H9 (cell line): Measurements from ENCODE around the gene PLRG1. TPM values are rescaled to one million over a fixed set of nuclear protein-coding genes. Genes with fewer than 3 reads are reported as not detected.

Experiments
- DNase-seq: peaks from one replicate; pipeline ENCODE4 v3.0.0-alpha.2; 2017
- H2AFZ ChIP-seq: one replicate; pipeline ENCODE4 v1.6.1; 2013; ENCODE audit warnings: mild to moderate bottlenecking, low read length, control low read depth, moderate library complexity
- H2AK5ac ChIP-seq: 2 replicates; pipeline ENCODE4 v1.6.1; 2013; ENCODE audit warnings: low read length, control low read depth, mixed read lengths; ENCODE audit not compliant: insufficient read length
- H2BK120ac ChIP-seq: one replicate; pipeline ENCODE4 v1.6.1; 2013; ENCODE audit warnings: low read depth, mild to moderate bottlenecking, low read length, control low read depth, inconsistent platforms; ENCODE audit not compliant: poor library complexity, severe bottlenecking
- H2BK12ac ChIP-seq: 2 replicates; pipeline ENCODE4 v1.6.1; 2013; ENCODE audit warnings: low read length, control low read depth, mixed read lengths, low read depth; ENCODE audit not compliant: insufficient read length
- H2BK15ac ChIP-seq: 2 replicates; pipeline ENCODE4 v1.6.1; 2013; ENCODE audit warnings: low read depth, low read length, control low read depth
- H2BK20ac ChIP-seq: one replicate; pipeline ENCODE4 v1.6.1; 2013; ENCODE audit warnings: low read depth, mild to moderate bottlenecking, low read length, control low read depth, inconsistent platforms; ENCODE audit not compliant: poor library complexity, severe bottlenecking
- H2BK5ac ChIP-seq: 2 replicates; pipeline ENCODE4 v1.6.1; 2013; ENCODE audit warnings: low read length, control low read depth, mixed read lengths; ENCODE audit not compliant: insufficient read length
- H3K14ac ChIP-seq: 2 replicates; pipeline ENCODE4 v1.6.1; 2013; ENCODE audit warnings: low read length, control low read depth; ENCODE audit not compliant: insufficient read depth
- H3K18ac ChIP-seq: 2 replicates; pipeline ENCODE4 v1.6.1; 2013; ENCODE audit warnings: low read depth, mild to moderate bottlenecking, mixed read lengths, low read length, control low read depth; ENCODE audit not compliant: insufficient read length
- H3K23ac ChIP-seq: 2 replicates; pipeline ENCODE4 v1.6.1; 2013; ENCODE audit warnings: low read length, control low read depth, mixed read lengths, low read depth; ENCODE audit not compliant: insufficient read length
- H3K23me2 ChIP-seq: 2 replicates; pipeline ENCODE4 v1.6.1; 2013; ENCODE audit warnings: low read depth, mild to moderate bottlenecking, mixed read lengths, low read length, control low read depth; ENCODE audit not compliant: insufficient read length, poor library complexity, severe bottlenecking
- H3K27ac ChIP-seq: 2 replicates; pipeline ENCODE4 v1.5.1; 2013; ENCODE audit warnings: low read length, control low read depth, mixed read lengths, low read depth; ENCODE audit not compliant: insufficient read length
- H3K27me3 ChIP-seq: 2 replicates; pipeline ENCODE4 v1.6.1; 2013; ENCODE audit warnings: low read length, control low read depth, inconsistent platforms; ENCODE audit not compliant: insufficient read depth
- H3K4ac ChIP-seq: 2 replicates; pipeline ENCODE4 v1.6.1; 2013; ENCODE audit warnings: low read depth, mild to moderate bottlenecking, control low read depth, inconsistent platforms, low read length, moderate library complexity
- H3K4me1 ChIP-seq: 2 replicates; pipeline ENCODE4 v1.6.1; 2013; ENCODE audit warnings: low read length, control low read depth, inconsistent platforms; ENCODE audit not compliant: insufficient read depth
- H3K4me2 ChIP-seq: 2 replicates; pipeline ENCODE4 v1.6.1; 2013; ENCODE audit warnings: low read length, control low read depth, mixed read lengths; ENCODE audit not compliant: insufficient read length, insufficient read depth
- H3K56ac ChIP-seq: 2 replicates; pipeline ENCODE4 v1.6.1; 2013; ENCODE audit warnings: low read depth, mild to moderate bottlenecking, mixed read lengths, low read length, control low read depth; ENCODE audit not compliant: insufficient read length
- H3K79me1 ChIP-seq: 2 replicates; pipeline ENCODE4 v1.6.1; 2013; ENCODE audit warnings: low read depth, mild to moderate bottlenecking, moderate library complexity, low read length, control low read depth, inconsistent platforms; ENCODE audit not compliant: insufficient read depth, poor library complexity, severe bottlenecking
- H3K79me2 ChIP-seq: 2 replicates; pipeline ENCODE4 v1.6.1; 2013; ENCODE audit warnings: low read length, control low read depth, inconsistent platforms; ENCODE audit not compliant: insufficient read depth
- H3K9ac ChIP-seq: 2 replicates; pipeline ENCODE4 v1.6.1; 2013; ENCODE audit warnings: low read length, control low read depth, mixed read lengths; ENCODE audit not compliant: insufficient read length; ENCODE audit errors: extremely low read depth
- H3K9me3 ChIP-seq: one replicate; pipeline ENCODE4 v1.6.1; 2013; ENCODE audit warnings: low read depth, low read length, inconsistent platforms; ENCODE audit not compliant: control insufficient read depth
- H3T11ph ChIP-seq: one replicate; pipeline ENCODE4 v1.6.1; 2013; ENCODE audit warnings: mild to moderate bottlenecking, low read length, control low read depth, inconsistent platforms
- H4K20me1 ChIP-seq: one replicate; pipeline ENCODE4 v1.6.1; 2013; ENCODE audit not compliant: control insufficient read depth, insufficient read length, insufficient read depth
- H4K5ac ChIP-seq: 2 replicates; pipeline ENCODE4 v1.6.1; 2013; ENCODE audit warnings: low read depth, mild to moderate bottlenecking, mixed read lengths, low read length, control low read depth; ENCODE audit not compliant: insufficient read length
- H4K8ac ChIP-seq: replicated peaks from 2 replicates; pipeline ENCODE4 v1.6.1; 2013; ENCODE audit warnings: low read length, control low read depth, mixed read lengths, low read depth; ENCODE audit not compliant: insufficient read length
- H4K91ac ChIP-seq: 2 replicates; pipeline ENCODE4 v1.6.1; 2013; ENCODE audit warnings: low read depth, mild to moderate bottlenecking, moderate library complexity, mixed read lengths, low read length, control low read depth; ENCODE audit not compliant: insufficient read length
- H3K27ac Mint-ChIP-seq, 3 experiments: 2 replicates in 2 of 3; 3 replicates in 1 of 3; pipeline ENCODE4 v1.8.0; 2020 to 2021; ENCODE audit warnings: mixed read lengths in 3 of 3, mild to moderate bottlenecking in 1 of 3, moderate library complexity in 1 of 3
- H3K27me3 Mint-ChIP-seq: 2 replicates; pipeline ENCODE4 v1.8.0; 2021; ENCODE audit warnings: low read depth, mild to moderate bottlenecking, moderate library complexity, mixed read lengths
- H3K36me3 Mint-ChIP-seq, 3 experiments: 2 replicates in 2 of 3; 3 replicates in 1 of 3; pipeline ENCODE4 v1.8.0; 2020 to 2021; ENCODE audit warnings: low read depth in 3 of 3, mixed read lengths in 3 of 3; ENCODE audit not compliant: insufficient read depth in 1 of 3
- H3K4me1 Mint-ChIP-seq, 2 experiments: 2 replicates each; pipeline ENCODE4 v1.8.0; 2020; ENCODE audit warnings: mixed read lengths in 2 of 2
- H3K4me3 Mint-ChIP-seq, 2 experiments: 2 replicates in 1 of 2; 3 replicates in 1 of 2; pipeline ENCODE4 v1.8.0; 2020 to 2021; ENCODE audit warnings: mild to moderate bottlenecking in 2 of 2, mixed read lengths in 2 of 2, moderate library complexity in 1 of 2
- H3K9me3 Mint-ChIP-seq, 2 experiments: 2 replicates in 1 of 2; 3 replicates in 1 of 2; pipeline ENCODE4 v1.8.0; 2020; ENCODE audit warnings: mild to moderate bottlenecking in 2 of 2, mixed read lengths in 2 of 2, moderate library complexity in 1 of 2
- WGBS: extraction: QIAGEN DNeasy Blood & Tissue Kit; methylation state at CpG from one replicate; pipeline ENCODE4 v1.1.7; 2013; ENCODE audit warnings: missing lambda C conversion rate, low lambda C conversion rate, mixed read lengths; ENCODE audit not compliant: insufficient read length; ENCODE audit errors: extremely low coverage; 5-methylcytosine and 5-hydroxymethylcytosine counted together
- total RNA-seq: library from RNA; stranded (reverse); gene quantifications from 2 replicates; pipeline ENCODE4 v1.2.1, GENCODE V29; 2021
- TF ChIP-seq, protein P1 (sequence below): fragments of 200-600 bp; sonication (generic); conservative IDR thresholded peaks from 3 replicates; pipeline ENCODE4 v1.8.0; 2021; ENCODE audit warnings: antibody characterized with exemption, mild to moderate bottlenecking

PLRG1 gene
- total RNA-seq, 1 experiment from 2014 or later, result 113 TPM

DNA sequence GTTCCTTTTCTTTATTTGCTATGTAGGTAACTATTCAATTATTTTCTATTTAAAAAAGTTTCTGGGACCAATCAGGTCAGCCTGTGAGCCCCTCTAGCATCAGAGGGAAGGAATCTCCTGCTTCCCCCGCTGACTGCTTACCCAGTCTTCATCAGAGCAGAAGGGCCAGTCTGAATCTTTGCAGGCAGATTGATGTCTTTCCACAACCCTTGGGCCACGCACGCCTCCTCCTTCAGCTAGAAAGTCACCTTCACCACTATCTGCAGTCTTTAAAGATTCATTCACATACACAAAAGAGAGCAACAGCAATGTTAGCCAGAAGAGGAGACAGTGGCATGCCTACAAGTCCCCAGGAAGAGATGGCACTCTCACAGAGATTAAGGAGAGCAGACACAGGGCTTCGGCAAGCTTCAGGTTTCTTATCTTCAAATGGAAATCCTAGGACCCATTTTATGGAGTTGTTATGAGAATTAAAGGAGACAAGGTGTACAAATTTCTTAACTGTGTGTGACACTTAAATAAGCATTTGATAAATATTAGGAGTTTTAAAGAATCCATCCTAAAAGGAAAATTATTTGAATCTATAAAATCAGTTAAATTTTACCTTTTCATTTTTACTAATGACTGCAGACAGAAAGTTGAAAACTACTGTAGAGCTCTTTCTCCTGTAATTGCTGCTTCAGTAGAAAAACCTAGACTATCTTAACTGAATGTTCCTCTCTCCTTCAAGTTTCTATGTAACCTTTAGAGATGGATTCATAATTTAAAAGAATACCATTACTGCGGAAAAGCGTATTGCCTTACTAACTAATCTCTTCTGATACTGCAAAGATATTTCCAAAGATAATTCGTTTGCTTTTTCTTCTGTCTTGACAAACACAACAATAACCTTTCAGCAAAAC is 39.3 kb upstream of the PLRG1 start:
- H3K9ac ChIP-seq, result no peak overlapping the region
- H2BK20ac ChIP-seq, result no peak overlapping the region
- no peaks in the 10 kb centered on the region for H4K20me1 ChIP-seq
- H3K23me2 ChIP-seq, result no peaks in the 10 kb centered on the region
- WGBS, result no CpG with 5 or more reads among the region's 7 CpGs
- no peak overlapping the region for H3K4ac ChIP-seq
- no peak overlapping the region for H2BK12ac ChIP-seq
- no peak overlapping the region for H3K23ac ChIP-seq
- no peak overlapping the region for H4K5ac ChIP-seq
- Mint-ChIP-seq H3K36me3 (no peaks in the 10 kb centered on the region), H3K4me1 (peaks cover 8 to 11% of the 10 kb centered on the region in 2 experiments), H3K9me3 (no peaks in the 10 kb centered on the region), H3K27ac (no peak overlapping the region; a peak in 1 of 7 replicates), H3K27me3 (no peaks in the 10 kb centered on the region), H3K4me3 (no peak overlapping the region)
- no peak overlapping the region for H2AK5ac ChIP-seq
- no peaks in the 10 kb centered on the region for H3K79me2 ChIP-seq
- no peaks in the 10 kb centered on the region for H3K4me1 ChIP-seq
- H2BK15ac ChIP-seq, result no peak overlapping the region
- H4K91ac ChIP-seq, result no peak overlapping the region
- no peak overlapping the region for H3K4me2 ChIP-seq
- H3K14ac ChIP-seq, result no peak overlapping the region
- H2BK5ac ChIP-seq, result no peak overlapping the region
- no peak overlapping the region for H3K18ac ChIP-seq
- DNase-seq, result no peak
- no peaks in the 10 kb centered on the region for H3K9me3 ChIP-seq
- no peak overlapping the region for H2BK120ac ChIP-seq
- H4K8ac ChIP-seq, result no peak overlapping the region
- H3K56ac ChIP-seq, result no peak overlapping the region
- no peaks in the 10 kb centered on the region for H3K27me3 ChIP-seq
- H2AFZ ChIP-seq, result no peak overlapping the region
- no peak overlapping the region for H3K27ac ChIP-seq
- no peak overlapping the region for H3T11ph ChIP-seq
- TF ChIP-seq, protein P1, sequence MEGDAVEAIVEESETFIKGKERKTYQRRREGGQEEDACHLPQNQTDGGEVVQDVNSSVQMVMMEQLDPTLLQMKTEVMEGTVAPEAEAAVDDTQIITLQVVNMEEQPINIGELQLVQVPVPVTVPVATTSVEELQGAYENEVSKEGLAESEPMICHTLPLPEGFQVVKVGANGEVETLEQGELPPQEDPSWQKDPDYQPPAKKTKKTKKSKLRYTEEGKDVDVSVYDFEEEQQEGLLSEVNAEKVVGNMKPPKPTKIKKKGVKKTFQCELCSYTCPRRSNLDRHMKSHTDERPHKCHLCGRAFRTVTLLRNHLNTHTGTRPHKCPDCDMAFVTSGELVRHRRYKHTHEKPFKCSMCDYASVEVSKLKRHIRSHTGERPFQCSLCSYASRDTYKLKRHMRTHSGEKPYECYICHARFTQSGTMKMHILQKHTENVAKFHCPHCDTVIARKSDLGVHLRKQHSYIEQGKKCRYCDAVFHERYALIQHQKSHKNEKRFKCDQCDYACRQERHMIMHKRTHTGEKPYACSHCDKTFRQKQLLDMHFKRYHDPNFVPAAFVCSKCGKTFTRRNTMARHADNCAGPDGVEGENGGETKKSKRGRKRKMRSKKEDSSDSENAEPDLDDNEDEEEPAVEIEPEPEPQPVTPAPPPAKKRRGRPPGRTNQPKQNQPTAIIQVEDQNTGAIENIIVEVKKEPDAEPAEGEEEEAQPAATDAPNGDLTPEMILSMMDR, result no peak
- H3K79me1 ChIP-seq, result no peaks in the 10 kb centered on the region
